Measurements from ENCODE around the gene EVC2. TPM values are rescaled to one million over a fixed set of nuclear protein-coding genes. Genes with fewer than 3 reads are reported as not detected.

Gene EVC2
- total and polyA plus RNA-seq, 2 donors (not counting 1 experiment from before 2014, with no cell fraction given): 1.4 to 16.5 TPM

DNA sequence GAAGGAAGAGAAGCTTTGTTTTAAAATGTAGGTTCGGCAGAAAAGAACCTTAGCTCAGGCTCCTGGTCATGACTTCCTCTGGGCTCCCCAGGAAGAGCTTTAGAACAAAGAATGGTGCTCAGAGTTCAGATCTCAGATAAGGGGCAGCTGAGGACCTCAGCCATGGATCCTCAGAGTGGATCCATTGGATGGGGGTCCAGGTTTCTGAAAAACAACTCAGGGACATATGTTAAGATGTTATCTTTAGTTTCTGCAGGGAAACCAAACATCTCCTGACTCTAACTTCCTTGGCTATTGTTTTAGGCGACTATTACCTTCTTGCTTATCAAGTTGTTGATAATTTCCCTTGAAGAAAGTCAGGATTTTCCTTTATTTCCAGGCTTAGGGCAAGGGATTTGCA lies 8.0 kb upstream of the EVC2 start:
- no peaks in the 10 kb centered on the region for H3K9me3 ChIP-seq (ENCODE audit: control insufficient read depth, insufficient read depth, low read depth, low read length)
- H3K9ac ChIP-seq (ENCODE audit: insufficient read depth, low read length): no peak overlapping the region
- H3K79me2 ChIP-seq (ENCODE audit: control insufficient read depth, insufficient read depth, low read length): peaks cover 68% of the 10 kb centered on the region
- no peak overlapping the region for H3K4me3 ChIP-seq (replicated peaks in 1 of 4; ENCODE audit: control extremely low read depth in 1 of 4, insufficient read depth in 1 of 4, low read depth in 3 of 4, low read length in 4 of 4)
- DNase-seq (ENCODE audit: low read depth in 2 of 2): no peak
- H3K4me2 ChIP-seq (ENCODE audit: extremely low read depth, insufficient read depth, low read length): no peak overlapping the region
- H4K20me1 ChIP-seq (ENCODE audit: control insufficient read depth, extremely low read depth, insufficient read depth, low read length): no peaks in the 10 kb centered on the region
- TF ChIP-seq, protein P1, sequence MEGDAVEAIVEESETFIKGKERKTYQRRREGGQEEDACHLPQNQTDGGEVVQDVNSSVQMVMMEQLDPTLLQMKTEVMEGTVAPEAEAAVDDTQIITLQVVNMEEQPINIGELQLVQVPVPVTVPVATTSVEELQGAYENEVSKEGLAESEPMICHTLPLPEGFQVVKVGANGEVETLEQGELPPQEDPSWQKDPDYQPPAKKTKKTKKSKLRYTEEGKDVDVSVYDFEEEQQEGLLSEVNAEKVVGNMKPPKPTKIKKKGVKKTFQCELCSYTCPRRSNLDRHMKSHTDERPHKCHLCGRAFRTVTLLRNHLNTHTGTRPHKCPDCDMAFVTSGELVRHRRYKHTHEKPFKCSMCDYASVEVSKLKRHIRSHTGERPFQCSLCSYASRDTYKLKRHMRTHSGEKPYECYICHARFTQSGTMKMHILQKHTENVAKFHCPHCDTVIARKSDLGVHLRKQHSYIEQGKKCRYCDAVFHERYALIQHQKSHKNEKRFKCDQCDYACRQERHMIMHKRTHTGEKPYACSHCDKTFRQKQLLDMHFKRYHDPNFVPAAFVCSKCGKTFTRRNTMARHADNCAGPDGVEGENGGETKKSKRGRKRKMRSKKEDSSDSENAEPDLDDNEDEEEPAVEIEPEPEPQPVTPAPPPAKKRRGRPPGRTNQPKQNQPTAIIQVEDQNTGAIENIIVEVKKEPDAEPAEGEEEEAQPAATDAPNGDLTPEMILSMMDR (conservative IDR thresholded peaks at IDR 0.05 in 1 of 2, IDR thresholded peaks at IDR 0.05 in 1 of 2; ENCODE audit: low read depth in 1 of 2, low read length in 2 of 2): no peak
- TF ChIP-seq EZH2 (IDR thresholded peaks at IDR 0.05; ENCODE audit: low read length, missing control alignments): no peak
- no peak overlapping the region for H3K27ac ChIP-seq (ENCODE audit: insufficient read depth, low read length)
- H2AFZ ChIP-seq (ENCODE audit: low read length): no peak overlapping the region
- no peaks in the 10 kb centered on the region for H3K27me3 ChIP-seq (ENCODE audit: control insufficient read depth, insufficient read depth, low read length)
- H3K36me3 ChIP-seq (ENCODE audit: control insufficient read depth, insufficient read depth, low read length): peaks cover 6% of the 10 kb centered on the region
- peaks cover 11% of the 10 kb centered on the region for H3K4me1 ChIP-seq (ENCODE audit: control insufficient read depth, extremely low read depth, insufficient read depth, low read length)

DNA sequence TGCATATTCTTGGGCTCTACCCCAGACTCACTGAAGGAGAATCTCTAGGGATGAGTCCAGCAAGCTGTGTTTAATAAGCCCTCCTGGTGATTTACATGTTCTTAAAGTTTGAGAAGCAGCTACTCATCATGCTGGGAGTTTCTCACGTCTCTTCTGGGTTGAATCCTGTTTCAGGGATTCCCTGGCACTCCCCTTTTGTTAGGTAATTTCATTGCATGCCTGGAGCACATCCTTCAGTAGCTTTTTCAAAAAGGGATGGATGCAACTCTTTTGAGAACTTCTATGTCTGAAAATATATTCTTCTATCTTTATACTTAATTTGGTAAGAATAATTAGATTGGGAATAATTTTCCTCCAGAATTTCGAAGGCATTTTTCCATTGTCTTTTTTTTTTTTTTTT lies 7.0 kb upstream of the EVC2 start:
- no peaks in the 10 kb centered on the region for H4K20me1 ChIP-seq (ENCODE audit: control insufficient read depth, extremely low read depth, insufficient read depth, low read length)
- H3K9ac ChIP-seq (ENCODE audit: insufficient read depth, low read length): no peak overlapping the region
- DNase-seq (ENCODE audit: low read depth in 2 of 2): no peak
- H3K9me3 ChIP-seq (ENCODE audit: control insufficient read depth, insufficient read depth, low read depth, low read length): no peaks in the 10 kb centered on the region
- no peak overlapping the region for H3K27ac ChIP-seq (ENCODE audit: insufficient read depth, low read length)
- H2AFZ ChIP-seq (ENCODE audit: low read length): no peak overlapping the region
- H3K27me3 ChIP-seq (ENCODE audit: control insufficient read depth, insufficient read depth, low read length): no peaks in the 10 kb centered on the region
- H3K4me3 ChIP-seq (replicated peaks in 1 of 4; ENCODE audit: control extremely low read depth in 1 of 4, insufficient read depth in 1 of 4, low read depth in 3 of 4, low read length in 4 of 4): no peak overlapping the region
- H3K4me2 ChIP-seq (ENCODE audit: extremely low read depth, insufficient read depth, low read length): no peak overlapping the region
- peaks cover 6% of the 10 kb centered on the region for H3K36me3 ChIP-seq (ENCODE audit: control insufficient read depth, insufficient read depth, low read length)
- H3K4me1 ChIP-seq (ENCODE audit: control insufficient read depth, extremely low read depth, insufficient read depth, low read length): peaks cover 11% of the 10 kb centered on the region
- no peak for TF ChIP-seq EZH2 (IDR thresholded peaks at IDR 0.05; ENCODE audit: low read length, missing control alignments)
- TF ChIP-seq, protein P1 (conservative IDR thresholded peaks at IDR 0.05 in 1 of 2, IDR thresholded peaks at IDR 0.05 in 1 of 2; ENCODE audit: low read depth in 1 of 2, low read length in 2 of 2): no peak
- H3K79me2 ChIP-seq (ENCODE audit: control insufficient read depth, insufficient read depth, low read length): peaks cover 66% of the 10 kb centered on the region

DNA sequence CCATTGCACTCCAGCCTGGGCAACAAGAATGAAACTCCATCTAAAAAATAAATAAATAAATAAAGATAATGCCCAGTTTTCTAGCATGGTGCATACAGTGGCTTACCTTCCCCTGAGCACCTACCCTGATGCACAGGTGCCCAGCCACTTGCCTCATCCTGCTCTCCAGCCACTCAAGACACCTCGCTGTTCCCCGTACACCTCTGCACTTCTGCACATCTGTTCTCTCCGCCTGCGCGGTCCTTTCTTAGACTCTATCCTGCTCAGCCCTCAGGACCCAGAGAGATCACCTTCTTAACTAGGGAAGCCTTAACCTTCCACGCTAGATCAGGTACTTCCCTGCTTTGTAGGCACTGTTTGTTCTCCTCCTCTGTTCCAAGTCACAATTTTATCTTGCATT lies 5.5 kb upstream of the EVC2 start:
- Histone ChIP-seq H3K36me3 (ENCODE audit: control insufficient read depth, insufficient read depth, low read length) (peaks cover 2% of the 10 kb centered on the region), H3K4me3 (replicated peaks in 1 of 4; ENCODE audit: control extremely low read depth in 1 of 4, insufficient read depth in 1 of 4, low read depth in 3 of 4, low read length in 4 of 4) (no peak overlapping the region), H3K9ac (ENCODE audit: insufficient read depth, low read length) (no peak overlapping the region), H3K27me3 (ENCODE audit: control insufficient read depth, insufficient read depth, low read length) (no peaks in the 10 kb centered on the region), H3K4me1 (ENCODE audit: control insufficient read depth, extremely low read depth, insufficient read depth, low read length) (peaks cover 10% of the 10 kb centered on the region), H3K4me2 (ENCODE audit: extremely low read depth, insufficient read depth, low read length) (no peak overlapping the region), H3K9me3 (ENCODE audit: control insufficient read depth, insufficient read depth, low read depth, low read length) (no peaks in the 10 kb centered on the region), H2AFZ (ENCODE audit: low read length) (no peak overlapping the region), H4K20me1 (ENCODE audit: control insufficient read depth, extremely low read depth, insufficient read depth, low read length) (no peaks in the 10 kb centered on the region), H3K27ac (ENCODE audit: insufficient read depth, low read length) (no peak overlapping the region), H3K79me2 (ENCODE audit: control insufficient read depth, insufficient read depth, low read length) (peaks cover 58% of the 10 kb centered on the region)
- DNase-seq (ENCODE audit: low read depth in 2 of 2): no peak
- TF ChIP-seq EZH2 (IDR thresholded peaks at IDR 0.05; ENCODE audit: low read length, missing control alignments): no peak
- TF ChIP-seq, protein P1 (conservative IDR thresholded peaks at IDR 0.05 in 1 of 2, IDR thresholded peaks at IDR 0.05 in 1 of 2; ENCODE audit: low read depth in 1 of 2, low read length in 2 of 2): no peak
